ENCODE data around the gene SMC4. TPM values are rescaled to one million over a fixed set of nuclear protein-coding genes. Genes with fewer than 3 reads are reported as not detected.

The SMC4 gene
- polyA plus RNA-seq, 2 of the 4 experiments (the other 2 are of a cell fraction) = 121 to 139 TPM

DNA sequence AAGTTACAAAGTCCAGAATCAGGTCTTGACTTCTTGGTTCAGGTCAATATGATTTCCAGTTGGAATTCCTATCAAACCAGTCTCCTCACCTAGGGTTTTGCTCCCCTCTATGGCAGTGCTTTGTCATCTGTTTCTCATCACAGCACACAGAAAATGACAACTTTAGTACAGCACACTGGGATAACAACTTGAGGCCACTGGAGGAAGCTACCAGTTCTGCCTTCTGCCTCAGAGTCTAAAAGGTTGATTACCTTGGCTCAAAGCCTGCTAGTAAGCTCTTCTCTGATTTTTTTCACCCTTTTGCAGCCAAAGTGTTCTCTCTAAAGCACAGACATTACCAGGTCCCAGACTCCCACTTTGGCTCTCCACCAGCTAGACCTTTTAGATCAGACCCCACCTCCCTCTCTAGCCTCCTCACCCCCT lies 75.0 kb downstream of the SMC4 start:
- FAIRE-seq = no peak
- no peak for TF ChIP-seq EHMT2 (IDR thresholded peaks at IDR 0.05; ENCODE audit: low read depth)
- TF ChIP-seq JUNB (IDR thresholded peaks at IDR 0.05) = no peak
- no peak for TF ChIP-seq GATA3 (IDR thresholded peaks at IDR 0.05; ENCODE audit: borderline replicate concordance)
- TF ChIP-seq, protein P1, sequence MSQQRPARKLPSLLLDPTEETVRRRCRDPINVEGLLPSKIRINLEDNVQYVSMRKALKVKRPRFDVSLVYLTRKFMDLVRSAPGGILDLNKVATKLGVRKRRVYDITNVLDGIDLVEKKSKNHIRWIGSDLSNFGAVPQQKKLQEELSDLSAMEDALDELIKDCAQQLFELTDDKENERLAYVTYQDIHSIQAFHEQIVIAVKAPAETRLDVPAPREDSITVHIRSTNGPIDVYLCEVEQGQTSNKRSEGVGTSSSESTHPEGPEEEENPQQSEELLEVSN (IDR thresholded peaks at IDR 0.05; ENCODE audit: borderline replicate concordance, low read depth) = no peak
- no peak for TF ChIP-seq ZNF302 (CRISPR knock-in tag; IDR thresholded peaks at IDR 0.05)
- TF ChIP-seq RAD21 (conservative IDR thresholded peaks at IDR 0.05 in 1 of 2, IDR thresholded peaks at IDR 0.05 in 1 of 2) = no peak
- no peak for TF ChIP-seq HOXB13 (CRISPR knock-in tag; IDR thresholded peaks at IDR 0.05; ENCODE audit: low read depth)
- TF ChIP-seq NPAS2 (CRISPR knock-in tag; IDR thresholded peaks at IDR 0.05; ENCODE audit: borderline replicate concordance) = no peak
- no peak for TF ChIP-seq CEBPB (IDR thresholded peaks at IDR 0.05)
- TF ChIP-seq, protein P2, sequence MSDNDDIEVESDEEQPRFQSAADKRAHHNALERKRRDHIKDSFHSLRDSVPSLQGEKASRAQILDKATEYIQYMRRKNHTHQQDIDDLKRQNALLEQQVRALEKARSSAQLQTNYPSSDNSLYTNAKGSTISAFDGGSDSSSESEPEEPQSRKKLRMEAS (IDR thresholded peaks at IDR 0.05) = no peak
- TF ChIP-seq SMC3 (IDR thresholded peaks at IDR 0.05) = no peak
- TF ChIP-seq POLR2A (IDR thresholded peaks at IDR 0.05; ENCODE audit: low read length) = no peak
- no peak for TF ChIP-seq JUN (IDR thresholded peaks at IDR 0.05)
- TF ChIP-seq RCOR1 (IDR thresholded peaks at IDR 0.05; ENCODE audit: low read depth, low read length) = no peak
- no peak for TF ChIP-seq MAZ (IDR thresholded peaks at IDR 0.05; ENCODE audit: borderline replicate concordance, low read depth, low read length)
- TF ChIP-seq CBX8 (IDR thresholded peaks at IDR 0.05) = no peak
- no peak for TF ChIP-seq SREBF2 (IDR thresholded peaks at IDR 0.05)
- Histone ChIP-seq H3K27ac (no peak overlapping the region), H3K4me1 (0 out of 3 replicates have a peak, but pooled peaks cover 4% of the 10 kb centered on the region), H3K4me2 (no peak overlapping the region), H3K4me3 (no peak overlapping the region), H3K9me3 (peaks cover 28% of the 10 kb centered on the region)
- ChIA-PET CTCF (interaction anchor here (0.8 kb wide), 1 partner anchor 13 kb away, joined by 3 read pairs; no protein-coding TSS in a partner anchor), POLR2A (no interaction called here)
- no peak for DNase-seq (ENCODE audit: low read depth in 1 of 2, low spot score in 1 of 2)
- no peak; a peak in 1 of 6 replicates for ATAC-seq

- TF ChIP-seq MAFK (IDR thresholded peaks at IDR 0.05; ENCODE audit: partially characterized antibody) = peak; percentile 88
- TF ChIP-seq, protein P3, sequence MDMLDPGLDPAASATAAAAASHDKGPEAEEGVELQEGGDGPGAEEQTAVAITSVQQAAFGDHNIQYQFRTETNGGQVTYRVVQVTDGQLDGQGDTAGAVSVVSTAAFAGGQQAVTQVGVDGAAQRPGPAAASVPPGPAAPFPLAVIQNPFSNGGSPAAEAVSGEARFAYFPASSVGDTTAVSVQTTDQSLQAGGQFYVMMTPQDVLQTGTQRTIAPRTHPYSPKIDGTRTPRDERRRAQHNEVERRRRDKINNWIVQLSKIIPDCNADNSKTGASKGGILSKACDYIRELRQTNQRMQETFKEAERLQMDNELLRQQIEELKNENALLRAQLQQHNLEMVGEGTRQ (IDR thresholded peaks at IDR 0.05) = no peak
- Histone ChIP-seq H3K4me3 (no peak overlapping the region), H3K9me3 (peaks cover 21% of the 10 kb centered on the region), H3K27ac (no peak overlapping the region), H3K4me1 (0 out of 3 replicates have a peak, but pooled peaks cover 4% of the 10 kb centered on the region), H3K4me2 (no peak overlapping the region)
- no peak for FAIRE-seq
- 91% methylated on average over 2 of the region's 2 CpGs for WGBS (ENCODE audit: missing lambda C conversion rate)
- no peak for ATAC-seq
- POLR2A ChIA-PET = no interaction called here
- CTCF ChIA-PET = no interaction called here
- DNase-seq (ENCODE audit: low read depth in 1 of 2, low spot score in 1 of 2) = no peak
Measured at GRCh38 chr3:160475153-160475552, 75.7 kb downstream of the SMC4 start.

GRCh38 chr3:160475884-160476283 lies 76.4 kb downstream of the SMC4 start:
- H3K4me3 ChIP-seq = no peak overlapping the region
- TF ChIP-seq NR3C1 (IDR thresholded peaks at IDR 0.05) (no peak), HOXB5 (CRISPR knock-in tag; IDR thresholded peaks at IDR 0.05) (no peak), ATOH8 (CRISPR knock-in tag; IDR thresholded peaks at IDR 0.05; ENCODE audit: low read depth) (no peak), EHMT2 (IDR thresholded peaks at IDR 0.05; ENCODE audit: low read depth) (no peak), NPAS2 (CRISPR knock-in tag; IDR thresholded peaks at IDR 0.05; ENCODE audit: borderline replicate concordance) (no peak), FOSB (CRISPR knock-in tag; IDR thresholded peaks at IDR 0.05) (no peak), GATA3 (IDR thresholded peaks at IDR 0.05; ENCODE audit: borderline replicate concordance) (no peak), CBX2 (IDR thresholded peaks at IDR 0.05; ENCODE audit: borderline replicate concordance, low read depth) (no peak), RFX5 (IDR thresholded peaks at IDR 0.05) (no peak), CHD2 (IDR thresholded peaks at IDR 0.05; ENCODE audit: low read length, partially characterized antibody) (no peak), ZC3H11A (IDR thresholded peaks at IDR 0.05) (no peak), TP53 (CRISPR knock-in tag; IDR thresholded peaks at IDR 0.05) (no peak), PBX3 (IDR thresholded peaks at IDR 0.05) (no peak), BHLHE40 (IDR thresholded peaks at IDR 0.05; ENCODE audit: low read depth, low read length) (no peak), SMC3 (IDR thresholded peaks at IDR 0.05) (no peak), EP300 (IDR thresholded peaks at IDR 0.05) (no peak), ZFP36 (IDR thresholded peaks at IDR 0.05; ENCODE audit: borderline replicate concordance, partially characterized antibody) (no peak), SREBF2 (IDR thresholded peaks at IDR 0.05) (no peak)
- TF ChIP-seq, protein P3 (IDR thresholded peaks at IDR 0.05) = no peak
- POLR2A ChIA-PET = no interaction called here
- no peak for DNase-seq (ENCODE audit: low read depth in 1 of 2, low spot score in 1 of 2)
- H3K4me1 ChIP-seq = 0 out of 3 replicates have a peak, but pooled peaks cover 4% of the 10 kb centered on the region
- CTCF ChIA-PET = interaction anchor here (0.7 kb wide), 1 partner anchor 10 kb away, joined by 5 read pairs; no protein-coding TSS in a partner anchor
- H3K4me2 ChIP-seq = no peak overlapping the region
- no peak for FAIRE-seq
- H3K9me3 ChIP-seq = peaks cover 14% of the 10 kb centered on the region
- WGBS (ENCODE audit: missing lambda C conversion rate) = 60% methylated on average over 2 of the region's 2 CpGs
- no peak overlapping the region for H3K27ac ChIP-seq
- ATAC-seq = no peak
